Panc1 (cell line): ENCODE results near the gene NEURL4. TPM values are rescaled to one million over a fixed set of nuclear protein-coding genes. Genes with fewer than 3 reads are reported as not detected.

ENCODE experiments used
- ATAC-seq: fragments of 200-7000 bp; cut with Tn5 transposase; 2 replicates; pipeline ENCODE4 v1.9.1; 2020; ENCODE audit warnings: mild to moderate bottlenecking, moderate library complexity
- BruUV-seq: library from RNA; stranded (reverse); fragments of 400-500 nt; replicated peaks from 2 replicates; lab custom pipeline; 2021; lab: Mats Ljungman, UMichigan
- CTCF ChIA-PET: fragments of 300-600 bp; sonication (Branson Sonifier 250); formaldehyde crosslinking; loops from one replicate; lab custom pipeline; 2022; ENCODE audit warnings: antibody characterized with exemption; lab: Charles Lee
- POLR2A ChIA-PET: fragments of 300-600 bp; sonication (Branson Sonifier 250); formaldehyde crosslinking; loops from one replicate; lab custom pipeline; 2022; ENCODE audit warnings: antibody characterized with exemption; lab: Charles Lee
- DNase-seq: peaks from one replicate; pipeline ENCODE4 v3.0.0-alpha.2; 2010; ENCODE audit warnings: low read depth, low spot score
- H3K27ac ChIP-seq: 2 replicates; pipeline ENCODE4 v1.5.1; 2011; ENCODE audit warnings: mild to moderate bottlenecking, low read length, inconsistent platforms
- H3K27me3 ChIP-seq: fragments of 200-500 bp; sonication (Bioruptor generic); 2 replicates; pipeline ENCODE4 v1.6.0; 2014; ENCODE audit warnings: low read length, inconsistent platforms; ENCODE audit not compliant: control insufficient read depth, insufficient read depth
- H3K36me3 ChIP-seq: fragments of 200-500 bp; sonication (Bioruptor generic); 2 replicates; pipeline ENCODE4 v1.5.1; 2014; ENCODE audit warnings: inconsistent platforms, mild to moderate bottlenecking, low read length, moderate library complexity; ENCODE audit not compliant: control insufficient read depth, insufficient read depth
- H3K4me1 ChIP-seq: 2 replicates; pipeline ENCODE4 v1.5.1; 2011; ENCODE audit warnings: inconsistent platforms, mild to moderate bottlenecking, low read length, moderate library complexity; ENCODE audit not compliant: control insufficient read depth, insufficient read depth
- H3K4me3 ChIP-seq, 2 experiments: 2 replicates each; pipeline ENCODE4 v1.5.1; 2011 to 2012; ENCODE audit warnings: low read depth in 2 of 2, low read length in 2 of 2, mild to moderate bottlenecking in 2 of 2, inconsistent platforms in 1 of 2, moderate library complexity in 1 of 2
- H3K9me3 ChIP-seq: fragments of 200-500 bp; sonication (Bioruptor generic); 2 replicates; pipeline ENCODE4 v1.5.1; 2014; ENCODE audit warnings: low read depth, mild to moderate bottlenecking, inconsistent platforms, low read length, moderate library complexity; ENCODE audit not compliant: control insufficient read depth, insufficient read depth
- CTCF ChIP-seq: fragments of 450-650 bp; IDR thresholded peaks from 2 replicates; pipeline ENCODE4 v1.5.1; 2017; ENCODE audit warnings: mild to moderate bottlenecking
- POLR2AphosphoS5 ChIP-seq: IDR thresholded peaks from 2 replicates; pipeline ENCODE4 v1.6.1; 2012; ENCODE audit warnings: mild to moderate bottlenecking, low read depth, low read length, moderate library complexity
- SIN3A ChIP-seq: IDR thresholded peaks from 2 replicates; pipeline ENCODE4 v1.6.1; 2012; ENCODE audit warnings: low read depth, mild to moderate bottlenecking, low read length, moderate library complexity, borderline replicate concordance; ENCODE audit not compliant: insufficient read depth
- TCF7L2 ChIP-seq: IDR thresholded peaks from 2 replicates; pipeline ENCODE4 v1.6.1; 2011; ENCODE audit warnings: mild to moderate bottlenecking, low read depth, low read length, inconsistent platforms
- in situ Hi-C: cut with HindIII; loops from 2 replicates; pipeline ENCODE4 v1.10.0; 2016; ENCODE audit warnings: low sequenced_read_pairs, low pct_unique_long_range_greater_than_20kb
- intact Hi-C: fragments of 100-400 bp; cut with micrococcal nuclease; formaldehyde crosslinking; loops from one replicate; pipeline ENCODE4 v1.10.0; 2022; ENCODE audit not compliant: unreplicated experiment
- total RNA-seq: library from RNA; stranded (reverse); gene quantifications from one replicate; pipeline ENCODE4 v1.2.1, GENCODE V29; 2021; ENCODE audit not compliant: unreplicated experiment
- TF ChIP-seq, protein P1 (sequence below), 2 experiments: IDR thresholded peaks; 2 replicates each; pipeline ENCODE4 v1.6.1; 2011 to 2012; ENCODE audit warnings: low read depth in 2 of 2, control low read depth in 1 of 2, low read length in 1 of 2, mild to moderate bottlenecking in 1 of 2, moderate library complexity in 1 of 2; ENCODE audit not compliant: insufficient read depth in 1 of 2

NEURL4 gene
- total RNA-seq, 1 experiment from 2014 or later = 58.9 TPM

- H3K36me3 ChIP-seq = no peaks in the 10 kb centered on the region
- ATAC-seq (no peak), DNase-seq (no peak)
- H3K4me1 ChIP-seq = peaks cover 12% of the 10 kb centered on the region
- no TSS peak for BruUV-seq
- ChIA-PET CTCF (interaction anchor here (0.6 kb wide), 1 partner anchor 40 kb away, joined by 3 read pairs; the partner anchor contains the start of gene NEURL4), POLR2A (no interaction called here)
- H3K9me3 ChIP-seq = no peaks in the 10 kb centered on the region
- H3K27me3 ChIP-seq = no peaks in the 10 kb centered on the region
- no peak for TF ChIP-seq POLR2AphosphoS5
- TF ChIP-seq SIN3A = no peak
- no peak for TF ChIP-seq CTCF
- TF ChIP-seq, protein P1, sequence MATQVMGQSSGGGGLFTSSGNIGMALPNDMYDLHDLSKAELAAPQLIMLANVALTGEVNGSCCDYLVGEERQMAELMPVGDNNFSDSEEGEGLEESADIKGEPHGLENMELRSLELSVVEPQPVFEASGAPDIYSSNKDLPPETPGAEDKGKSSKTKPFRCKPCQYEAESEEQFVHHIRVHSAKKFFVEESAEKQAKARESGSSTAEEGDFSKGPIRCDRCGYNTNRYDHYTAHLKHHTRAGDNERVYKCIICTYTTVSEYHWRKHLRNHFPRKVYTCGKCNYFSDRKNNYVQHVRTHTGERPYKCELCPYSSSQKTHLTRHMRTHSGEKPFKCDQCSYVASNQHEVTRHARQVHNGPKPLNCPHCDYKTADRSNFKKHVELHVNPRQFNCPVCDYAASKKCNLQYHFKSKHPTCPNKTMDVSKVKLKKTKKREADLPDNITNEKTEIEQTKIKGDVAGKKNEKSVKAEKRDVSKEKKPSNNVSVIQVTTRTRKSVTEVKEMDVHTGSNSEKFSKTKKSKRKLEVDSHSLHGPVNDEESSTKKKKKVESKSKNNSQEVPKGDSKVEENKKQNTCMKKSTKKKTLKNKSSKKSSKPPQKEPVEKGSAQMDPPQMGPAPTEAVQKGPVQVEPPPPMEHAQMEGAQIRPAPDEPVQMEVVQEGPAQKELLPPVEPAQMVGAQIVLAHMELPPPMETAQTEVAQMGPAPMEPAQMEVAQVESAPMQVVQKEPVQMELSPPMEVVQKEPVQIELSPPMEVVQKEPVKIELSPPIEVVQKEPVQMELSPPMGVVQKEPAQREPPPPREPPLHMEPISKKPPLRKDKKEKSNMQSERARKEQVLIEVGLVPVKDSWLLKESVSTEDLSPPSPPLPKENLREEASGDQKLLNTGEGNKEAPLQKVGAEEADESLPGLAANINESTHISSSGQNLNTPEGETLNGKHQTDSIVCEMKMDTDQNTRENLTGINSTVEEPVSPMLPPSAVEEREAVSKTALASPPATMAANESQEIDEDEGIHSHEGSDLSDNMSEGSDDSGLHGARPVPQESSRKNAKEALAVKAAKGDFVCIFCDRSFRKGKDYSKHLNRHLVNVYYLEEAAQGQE (IDR thresholded peaks at IDR 0.05; ENCODE audit: insufficient read depth in 1 of 2, low read depth in 2 of 2, low read length in 1 of 2) = no peak
- TF ChIP-seq TCF7L2 = no peak
- no peak overlapping the region for H3K27ac ChIP-seq
- intact Hi-C loops = no loop called here
- H3K4me3 ChIP-seq = no peak overlapping the region
- in situ Hi-C loops = no loop called here
Observed at GRCh38 chr17:7289256-7290032, 39.7 kb downstream of the NEURL4 start.

DNA sequence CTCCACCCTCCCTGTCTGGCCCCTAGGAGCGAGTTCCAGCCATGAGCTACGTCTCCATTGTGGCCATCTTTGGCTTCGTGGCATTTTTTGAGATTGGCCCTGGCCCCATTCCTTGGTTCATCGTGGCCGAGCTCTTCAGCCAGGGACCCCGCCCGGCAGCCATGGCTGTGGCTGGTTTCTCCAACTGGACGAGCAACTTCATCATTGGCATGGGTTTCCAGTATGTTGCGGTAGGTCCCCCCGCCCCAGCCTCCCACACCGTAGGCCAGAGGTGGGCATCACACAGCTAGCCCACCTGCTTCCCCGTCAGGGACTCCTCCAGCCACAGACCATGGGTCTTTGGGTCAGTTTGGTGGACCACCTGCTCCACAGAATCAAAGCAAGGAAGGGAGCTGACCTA, 43.5 kb downstream of the NEURL4 start:
- Histone ChIP-seq H3K4me3 (no peak overlapping the region), H3K27me3 (no peaks in the 10 kb centered on the region), H3K36me3 (no peaks in the 10 kb centered on the region), H3K9me3 (no peaks in the 10 kb centered on the region), H3K27ac (no peak overlapping the region), H3K4me1 (no peaks in the 10 kb centered on the region)
- BruUV-seq = no TSS peak
- in situ Hi-C loops = no loop called here
- POLR2A ChIA-PET = no interaction called here
- intact Hi-C loops = no loop called here
- CTCF ChIA-PET = no interaction called here
- TF ChIP-seq, protein P1 (IDR thresholded peaks at IDR 0.05; ENCODE audit: insufficient read depth in 1 of 2, low read depth in 2 of 2, low read length in 1 of 2) = no peak
- TF ChIP-seq TCF7L2 (no peak), CTCF (no peak), POLR2AphosphoS5 (no peak), SIN3A (no peak)
- ATAC-seq (no peak), DNase-seq (no peak)
